Anterior cingulate cortex (tissue), 58 donors: ENCODE measurements around the gene GPR132.
A peak's percentile ranks its signal among the peaks of the same experiment; 100 is the strongest.

ENCODE experiments used
- DNase-seq, 58 donors: peaks; one replicate each; lab custom pipeline; 2025; lab: John Stamatoyannopoulos, UW

GPR132 gene

DNA sequence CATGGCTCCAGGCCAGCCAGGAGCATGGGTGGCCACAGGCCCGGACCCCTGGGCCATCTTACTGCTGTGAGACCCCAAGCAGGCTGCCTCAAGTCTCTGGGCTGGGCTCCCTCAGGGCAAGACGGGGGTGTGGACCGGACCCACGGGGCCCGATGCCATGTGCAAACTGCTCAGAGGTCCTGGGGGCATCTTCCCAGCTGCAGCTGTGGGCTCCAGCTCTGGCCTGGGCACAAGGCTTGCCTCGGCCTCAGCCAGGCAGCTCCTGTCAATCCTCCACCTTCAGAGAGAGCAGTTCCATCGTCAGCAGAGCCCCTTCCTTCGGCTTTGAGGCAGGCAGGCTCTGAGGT is 12.4 kb upstream of the GPR132 start:
- no peak for DNase-seq

DNA sequence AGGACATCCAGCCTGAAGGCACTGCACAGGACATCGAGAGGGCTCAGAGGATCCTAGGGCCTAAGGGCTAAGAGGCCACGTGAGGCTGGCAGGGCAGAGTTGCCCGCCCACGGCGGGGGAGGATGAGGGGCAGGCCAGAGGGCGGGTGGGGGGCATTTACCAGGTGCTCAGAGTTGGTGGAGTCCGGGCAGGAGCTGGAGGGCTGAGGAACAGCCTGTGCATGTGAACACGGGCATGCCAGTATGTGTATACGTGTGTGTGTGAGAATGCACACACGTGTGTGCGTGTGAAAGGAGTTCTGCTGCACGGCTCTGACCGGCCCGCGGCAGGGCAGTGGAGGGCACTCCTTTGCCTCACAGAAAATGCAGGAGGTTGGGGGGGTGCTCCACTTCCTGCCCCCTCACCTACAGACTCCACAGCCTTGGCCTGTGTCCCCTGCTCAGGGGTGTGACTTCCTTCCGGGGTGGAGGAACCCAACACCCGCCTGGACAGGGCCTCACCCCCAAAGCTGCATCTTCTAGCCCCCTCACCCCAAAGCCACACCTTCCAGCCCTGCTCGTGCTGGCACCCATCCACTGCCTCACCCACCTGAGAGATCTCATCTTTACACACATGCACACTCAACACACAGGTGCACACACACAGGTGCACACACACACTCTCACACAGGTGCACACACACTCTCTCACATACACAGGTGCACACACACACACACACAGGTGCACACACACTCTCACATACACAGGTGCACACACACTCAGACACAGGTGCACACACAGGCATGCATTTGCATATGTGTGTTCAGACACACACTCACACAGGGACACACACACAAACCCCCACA is 11.8 kb upstream of the GPR132 start:
- DNase-seq, result no peak

DNA sequence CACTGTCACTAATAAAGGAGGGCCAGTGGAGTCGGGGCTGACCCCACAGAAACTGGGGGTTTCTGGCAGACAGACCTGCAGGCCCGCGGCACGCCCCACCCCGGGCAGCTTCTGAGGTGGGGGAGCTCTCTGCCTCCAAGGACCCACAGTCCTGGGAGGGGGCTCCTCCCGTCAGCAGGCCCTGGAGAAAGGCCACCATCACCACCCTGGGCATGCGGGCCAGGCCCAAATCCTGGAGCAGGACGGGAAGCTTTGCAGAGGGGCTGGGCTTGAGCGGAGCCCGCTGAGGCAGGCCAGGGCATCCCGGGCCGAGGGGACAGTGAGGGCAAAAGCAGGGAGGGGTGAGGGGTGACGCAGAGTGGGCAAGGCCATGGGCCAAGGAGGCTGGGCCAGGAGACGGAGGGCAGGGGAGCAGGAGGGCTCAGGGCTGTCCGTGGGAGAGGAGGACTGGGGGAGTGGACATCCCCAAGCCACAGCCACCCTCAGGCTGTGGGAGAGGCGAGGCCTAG is 11.1 kb upstream of the GPR132 start:
- DNase-seq, result no peak

DNA sequence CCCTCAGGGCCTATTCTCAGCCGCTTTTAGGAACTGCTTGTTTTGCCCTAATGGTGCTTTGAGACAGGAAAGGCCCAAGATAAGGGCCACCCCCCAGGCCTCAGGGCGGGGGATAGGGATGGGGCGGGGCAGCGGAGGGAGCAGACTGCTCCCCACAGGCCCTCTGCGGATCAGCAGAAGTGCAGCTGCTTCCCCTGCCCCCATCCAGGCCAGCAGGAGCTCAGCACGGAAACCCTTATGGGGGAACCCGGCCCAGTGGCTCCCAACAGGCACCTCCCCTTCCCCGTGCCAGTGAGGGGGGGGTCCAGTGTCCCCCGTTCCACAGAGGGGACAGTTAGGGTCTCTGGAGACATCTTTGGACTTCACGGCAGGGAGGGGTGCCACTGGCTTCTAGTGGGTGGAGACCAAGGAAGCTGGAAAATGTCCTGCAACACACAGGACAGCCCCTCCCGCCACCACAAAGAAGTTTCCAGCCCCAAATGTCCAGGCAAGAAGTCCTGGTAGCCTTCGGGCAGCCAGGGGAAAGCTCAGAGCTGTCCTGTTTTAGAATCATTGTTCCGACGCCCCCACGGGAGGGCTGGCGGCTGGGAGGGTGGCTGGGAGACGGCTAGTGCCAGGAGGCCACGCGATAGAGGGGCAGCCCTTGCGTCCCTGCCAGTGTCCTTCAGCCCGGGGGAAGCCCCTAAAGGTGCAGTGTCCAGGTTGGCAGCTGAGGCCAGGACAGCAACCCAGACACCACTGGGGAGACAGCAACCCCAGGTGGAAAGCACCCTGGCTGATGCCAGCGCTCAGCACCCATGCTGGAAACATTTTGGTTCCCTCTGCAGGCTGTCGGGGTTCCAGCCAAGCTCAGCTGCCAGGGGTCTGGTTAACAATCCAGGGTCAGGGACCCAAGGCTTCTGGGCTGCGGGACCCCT is 10.4 kb upstream of the GPR132 start:
- peak in 7 of 58 donors; percentile 28 to 39 (median 34) for DNase-seq

- DNase-seq, result no peak
Measured at GRCh38 chr14:105074601-105075053, 9.4 kb upstream of the GPR132 start.

DNA sequence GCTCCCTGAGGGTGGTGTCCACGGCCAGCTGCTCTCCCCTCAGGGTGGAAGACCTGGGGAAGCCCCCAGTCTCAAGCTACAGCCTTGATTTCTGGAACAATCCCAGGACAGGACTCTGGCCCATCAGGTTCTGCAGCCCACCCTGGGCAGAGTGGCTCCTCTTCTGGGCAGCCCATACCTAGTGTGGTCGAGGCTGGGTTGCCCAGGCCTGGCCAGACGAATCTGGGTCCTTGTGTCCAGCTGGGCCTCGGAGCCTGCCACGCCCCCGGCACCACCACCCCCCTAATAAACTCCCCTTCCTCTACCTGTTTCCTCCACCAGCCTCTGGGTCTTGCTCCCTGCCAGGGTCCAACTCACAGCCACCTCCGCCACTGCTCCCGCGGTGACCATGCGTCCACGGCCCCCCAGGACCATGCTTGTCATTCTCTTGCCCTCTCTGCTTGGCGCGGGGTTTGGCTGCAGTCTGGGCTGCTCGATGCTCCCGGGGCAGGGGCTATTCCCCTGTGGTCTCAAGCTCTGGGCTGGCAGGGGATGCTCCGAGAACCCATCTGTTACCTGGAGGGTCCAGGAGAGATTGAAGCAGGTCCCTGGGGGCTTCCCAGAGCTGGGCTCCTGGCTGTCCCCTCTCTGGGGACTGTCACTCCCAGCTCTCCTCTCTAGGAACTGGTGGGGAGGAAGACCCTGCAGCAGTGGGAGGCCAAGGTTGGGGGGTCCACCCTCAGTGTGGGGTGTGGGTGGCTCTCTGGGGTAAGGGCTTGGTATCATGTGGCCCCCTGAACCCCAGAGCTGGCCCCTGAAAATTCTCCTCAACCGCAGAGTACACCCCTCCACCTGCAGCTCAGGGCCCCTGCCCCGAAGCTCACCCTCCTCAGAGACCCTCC is 8.7 kb upstream of the GPR132 start:
- no peak for DNase-seq

GRCh38 chr14:105072892-105073719 is 7.9 kb upstream of the GPR132 start:
- no peak for DNase-seq

GRCh38 chr14:105072381-105072861 is 7.2 kb upstream of the GPR132 start:
- DNase-seq, result no peak

DNA sequence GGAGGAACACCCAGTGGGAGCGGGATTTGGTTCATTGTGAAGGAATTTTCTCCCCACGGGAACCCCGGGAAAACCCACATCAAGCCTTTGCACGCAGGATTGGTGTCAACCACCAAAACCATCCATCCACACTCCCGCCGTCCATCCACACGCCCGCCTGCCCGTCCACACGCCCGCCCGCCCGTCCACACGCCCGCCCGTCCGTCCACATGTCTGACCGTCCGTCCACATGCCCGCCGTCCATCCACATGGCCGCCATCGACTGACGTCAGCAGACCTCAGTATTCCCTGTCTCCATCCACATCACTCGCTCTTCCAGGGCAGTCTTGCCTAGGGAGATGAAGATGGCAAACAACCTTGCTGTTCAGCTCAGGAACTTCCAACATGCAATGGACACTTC is 6.7 kb upstream of the GPR132 start:
- no peak for DNase-seq

GRCh38 chr14:105071326-105071725 is 6.1 kb upstream of the GPR132 start:
- no peak for DNase-seq

- no peak for DNase-seq
Measured at GRCh38 chr14:105070760-105071137, 5.5 kb upstream of the GPR132 start.

GRCh38 chr14:105069871-105070759 is 4.9 kb upstream of the GPR132 start:
- DNase-seq, result peak in 1 of 58 donors; percentile 19

DNA sequence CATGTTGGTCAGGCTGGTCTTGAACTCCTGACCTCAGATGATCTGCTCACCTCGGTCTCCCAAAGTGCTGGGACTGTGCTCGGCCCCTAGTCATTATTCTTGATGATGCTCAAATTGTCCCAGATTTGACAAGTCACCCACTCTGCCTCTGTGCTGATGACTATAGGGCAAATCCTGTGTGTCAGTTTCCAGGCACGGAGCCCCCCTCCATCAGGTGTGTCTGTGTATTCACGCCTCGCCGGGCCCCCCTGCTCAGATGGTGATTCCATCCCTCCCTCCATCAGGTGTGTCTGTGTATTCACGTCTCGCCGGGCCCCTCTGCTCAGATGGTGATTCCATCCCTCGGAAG is 4.3 kb upstream of the GPR132 start:
- no peak for DNase-seq

GRCh38 chr14:105068818-105069217 is 3.6 kb upstream of the GPR132 start:
- no peak for DNase-seq

- DNase-seq, result no peak
Measured at GRCh38 chr14:105067969-105068301, 2.7 kb upstream of the GPR132 start.

DNA sequence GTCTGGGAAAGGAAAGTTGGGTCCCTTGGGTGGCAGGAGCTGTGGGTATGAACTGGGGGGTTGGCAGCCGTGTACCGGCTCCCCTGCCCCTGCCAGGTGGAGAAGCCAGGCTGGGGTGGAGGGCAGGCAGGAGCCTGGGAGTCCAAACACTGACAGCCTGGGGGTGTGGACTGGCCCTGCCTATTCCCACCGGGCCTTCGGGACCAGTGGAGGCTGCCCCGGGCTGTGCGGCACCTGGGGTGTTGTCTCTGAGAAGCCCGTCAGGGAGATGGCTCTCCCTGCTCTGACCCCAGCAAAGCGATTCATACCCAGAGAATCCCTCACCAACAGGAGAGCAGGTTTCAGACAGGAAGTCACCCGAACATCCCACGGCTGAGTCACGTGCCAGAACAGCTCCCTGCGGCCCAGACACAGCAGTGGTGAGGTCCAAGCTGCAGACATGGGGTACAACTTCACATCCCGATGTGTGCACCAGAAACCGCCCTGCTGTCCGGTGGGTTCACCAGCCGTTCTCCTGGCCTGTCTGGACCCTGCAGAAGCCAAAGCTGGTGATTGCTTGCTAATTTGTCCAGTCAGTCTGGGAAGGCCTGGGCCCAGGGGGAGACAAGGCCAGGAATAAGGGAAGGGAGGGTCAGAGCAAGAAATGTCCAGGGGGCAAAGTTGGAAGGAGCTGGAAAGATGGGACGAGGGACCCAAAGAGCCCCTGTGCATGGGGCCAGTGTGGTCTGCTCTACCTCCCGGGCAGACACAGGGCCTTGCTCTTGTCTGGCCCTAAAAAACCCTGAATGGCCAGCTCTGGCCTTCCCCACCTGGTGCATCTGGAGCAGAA is 2.1 kb upstream of the GPR132 start:
- DNase-seq, result no peak

DNA sequence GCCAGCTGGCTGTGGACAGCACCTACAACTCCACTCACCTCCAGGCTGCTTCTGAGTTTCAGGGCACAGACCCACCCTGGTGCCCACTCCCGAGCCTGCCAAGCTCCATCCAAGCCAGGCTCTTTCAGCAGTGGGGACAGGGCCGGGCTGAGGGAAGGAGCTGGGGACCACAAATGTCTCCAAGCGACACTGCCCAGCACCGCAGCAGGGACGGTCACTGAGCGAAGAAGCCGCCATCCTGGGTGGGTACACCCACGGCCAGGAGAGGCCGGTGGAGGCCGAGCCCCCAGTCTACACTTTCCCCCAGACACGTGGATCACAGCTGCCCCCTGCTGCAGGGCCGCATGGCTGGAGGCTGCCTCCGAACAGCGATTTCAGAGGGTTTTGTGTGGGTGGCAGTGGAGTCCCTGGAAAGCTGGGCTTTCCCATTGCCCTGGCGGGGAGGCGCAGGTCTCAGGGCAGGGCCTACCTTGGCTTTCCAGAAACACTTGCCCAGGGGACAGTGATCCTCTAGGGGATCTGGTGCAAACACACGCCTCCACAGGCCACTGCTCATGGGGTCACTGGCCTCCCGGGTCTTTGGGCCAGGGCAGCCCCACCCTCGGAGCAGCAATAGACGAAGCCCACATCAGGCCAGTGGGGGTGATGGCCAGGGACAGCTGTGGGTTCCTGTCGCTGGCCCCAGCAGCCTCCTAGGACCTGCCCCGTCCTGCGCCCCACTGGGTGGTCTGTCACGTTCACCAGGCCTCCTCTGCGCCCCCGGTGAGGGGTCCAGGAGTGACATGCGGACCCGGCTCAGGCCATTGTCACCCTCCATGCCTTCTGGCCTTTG is 1.2 kb upstream of the GPR132 start:
- DNase-seq, result no peak
